Measurements from ENCODE around the gene PPIL1. TPM values are rescaled to one million over a fixed set of nuclear protein-coding genes. Genes with fewer than 3 reads are reported as not detected.

The PPIL1 gene
- polyA plus RNA-seq, 3 donors, result 2.0 to 7.6 (median 5.9) TPM

DNA sequence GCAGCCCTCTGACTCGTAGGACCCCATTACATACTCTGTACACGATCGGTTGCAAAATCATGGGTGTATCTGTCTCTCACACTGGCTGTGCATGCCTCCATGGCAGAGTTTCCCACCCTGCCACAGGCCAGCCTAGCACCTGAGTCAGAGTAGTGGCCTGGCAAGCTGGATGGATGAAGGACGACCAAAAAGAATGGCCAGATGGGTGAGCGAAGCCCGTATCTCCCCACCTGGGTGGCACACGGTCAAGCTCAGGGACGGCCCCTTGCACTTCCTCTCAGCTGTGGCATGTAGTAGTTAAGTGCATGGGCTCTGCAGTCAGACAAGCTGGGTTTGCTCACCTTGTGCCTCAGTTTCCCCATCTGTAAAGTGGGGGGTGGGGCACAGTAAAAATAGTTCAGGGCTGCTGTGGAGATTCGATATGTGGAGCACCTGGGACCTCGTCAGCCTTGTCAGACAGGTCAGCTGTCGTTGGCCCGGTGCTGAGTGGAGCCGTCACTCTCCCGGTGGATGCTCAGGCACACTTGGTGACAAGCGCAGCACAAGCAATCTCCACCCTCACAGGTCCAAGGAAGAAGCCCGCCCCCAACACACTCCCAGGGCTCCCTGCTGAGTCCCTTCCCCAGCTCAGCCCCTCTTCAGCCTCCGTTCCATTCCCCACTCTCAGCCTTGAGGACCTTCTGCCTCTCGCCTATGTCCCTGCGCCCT is 47.9 kb downstream of the PPIL1 start:
- Mint-ChIP-seq H3K27me3 (ENCODE audit: low read depth in 3 of 3) (peaks cover 3 to 9% (median 4%) of the 10 kb centered on the region in 3 donors), H3K27ac (peak overlapping the region in 3 of 7 donors; percentile 50 to 81 (median 59)), H3K36me3 (no peaks in the 10 kb centered on the region), H3K9me3 (peaks cover 0 to 1% (median 0%) of the 10 kb centered on the region in 7 donors), H3K4me3 (peak overlapping the region in 1 of 2 donors; percentile 21), H3K4me1 (peaks cover 14% of the 10 kb centered on the region)
- DNase-seq, result no peak
- H3K4me2 ChIP-seq (replicated peaks; ENCODE audit: extremely low read depth, low read length, poor library complexity, severe bottlenecking), result no peak overlapping the region
- H3K9me3 ChIP-seq (replicated peaks in 1 of 2; ENCODE audit: control insufficient read depth in 1 of 2, insufficient read depth in 1 of 2, low read length in 2 of 2), result no peaks in the 10 kb centered on the region
- H3K27ac ChIP-seq (ENCODE audit: low read depth in 1 of 2, low read length in 2 of 2), result no peak overlapping the region
- H3K27me3 ChIP-seq (ENCODE audit: control insufficient read depth in 2 of 2, insufficient read depth in 2 of 2, low read length in 2 of 2), result no peaks in the 10 kb centered on the region
- H4K20me1 ChIP-seq (ENCODE audit: insufficient read depth, low read length), result no peaks in the 10 kb centered on the region
- H3K4me3 ChIP-seq (replicated peaks in 1 of 3; ENCODE audit: low read depth in 2 of 3, low read length in 3 of 3), result no peak overlapping the region
- peaks cover 13 to 19% of the 10 kb centered on the region in 2 donors for H3K4me1 ChIP-seq (ENCODE audit: control insufficient read depth in 1 of 2, insufficient read depth in 2 of 2, low read length in 2 of 2)
- H3K79me2 ChIP-seq (ENCODE audit: insufficient read depth, low read length), result no peaks in the 10 kb centered on the region
- intact Hi-C loops (cut with micrococcal nuclease), result no loop called here
- no peaks in the 10 kb centered on the region for H3K36me3 ChIP-seq (replicated peaks in 1 of 2; ENCODE audit: control insufficient read depth in 1 of 2, insufficient read depth in 2 of 2, low read length in 2 of 2)
- 84% methylated on average over 13 of the region's 19 CpGs for WGBS (ENCODE audit: insufficient coverage)
- H3K9ac ChIP-seq (ENCODE audit: insufficient read depth, low read length, poor library complexity, severe bottlenecking), result no peak overlapping the region
- TF ChIP-seq, protein P1, sequence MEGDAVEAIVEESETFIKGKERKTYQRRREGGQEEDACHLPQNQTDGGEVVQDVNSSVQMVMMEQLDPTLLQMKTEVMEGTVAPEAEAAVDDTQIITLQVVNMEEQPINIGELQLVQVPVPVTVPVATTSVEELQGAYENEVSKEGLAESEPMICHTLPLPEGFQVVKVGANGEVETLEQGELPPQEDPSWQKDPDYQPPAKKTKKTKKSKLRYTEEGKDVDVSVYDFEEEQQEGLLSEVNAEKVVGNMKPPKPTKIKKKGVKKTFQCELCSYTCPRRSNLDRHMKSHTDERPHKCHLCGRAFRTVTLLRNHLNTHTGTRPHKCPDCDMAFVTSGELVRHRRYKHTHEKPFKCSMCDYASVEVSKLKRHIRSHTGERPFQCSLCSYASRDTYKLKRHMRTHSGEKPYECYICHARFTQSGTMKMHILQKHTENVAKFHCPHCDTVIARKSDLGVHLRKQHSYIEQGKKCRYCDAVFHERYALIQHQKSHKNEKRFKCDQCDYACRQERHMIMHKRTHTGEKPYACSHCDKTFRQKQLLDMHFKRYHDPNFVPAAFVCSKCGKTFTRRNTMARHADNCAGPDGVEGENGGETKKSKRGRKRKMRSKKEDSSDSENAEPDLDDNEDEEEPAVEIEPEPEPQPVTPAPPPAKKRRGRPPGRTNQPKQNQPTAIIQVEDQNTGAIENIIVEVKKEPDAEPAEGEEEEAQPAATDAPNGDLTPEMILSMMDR (IDR thresholded peaks at IDR 0.05), result no peak
- H2AFZ ChIP-seq (ENCODE audit: insufficient read depth, low read depth, low read length, poor library complexity, severe bottlenecking), result no peak overlapping the region

DNA sequence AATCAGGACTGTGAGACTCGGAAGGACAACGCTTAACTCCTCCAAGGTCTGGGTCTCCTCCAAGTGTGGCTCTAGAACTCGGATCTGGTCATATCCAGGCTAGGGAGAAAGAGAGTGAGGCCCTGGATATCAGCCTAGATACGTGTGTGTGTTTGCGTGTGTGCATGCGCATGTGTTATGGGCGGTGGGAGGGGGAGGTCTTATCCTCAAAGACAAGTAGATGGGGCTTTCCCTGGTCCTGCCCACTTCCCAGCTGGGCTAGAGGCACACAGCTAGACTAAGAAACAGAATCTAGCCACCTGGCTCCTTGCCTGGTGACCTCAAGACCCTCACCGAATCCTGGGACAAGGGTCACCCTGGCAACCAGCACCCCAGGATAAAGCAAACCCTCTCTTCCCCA is 48.6 kb downstream of the PPIL1 start:
- Histone ChIP-seq H3K79me2 (ENCODE audit: insufficient read depth, low read length) (no peaks in the 10 kb centered on the region), H3K9ac (ENCODE audit: insufficient read depth, low read length, poor library complexity, severe bottlenecking) (no peak overlapping the region), H3K9me3 (replicated peaks in 1 of 2; ENCODE audit: control insufficient read depth in 1 of 2, insufficient read depth in 1 of 2, low read length in 2 of 2) (no peaks in the 10 kb centered on the region), H3K27ac (ENCODE audit: low read depth in 1 of 2, low read length in 2 of 2) (no peak overlapping the region), H4K20me1 (ENCODE audit: insufficient read depth, low read length) (no peaks in the 10 kb centered on the region), H3K4me1 (ENCODE audit: control insufficient read depth in 1 of 2, insufficient read depth in 2 of 2, low read length in 2 of 2) (peaks cover 13 to 19% of the 10 kb centered on the region in 2 donors), H3K4me2 (replicated peaks; ENCODE audit: extremely low read depth, low read length, poor library complexity, severe bottlenecking) (no peak overlapping the region), H2AFZ (ENCODE audit: insufficient read depth, low read depth, low read length, poor library complexity, severe bottlenecking) (no peak overlapping the region), H3K27me3 (ENCODE audit: control insufficient read depth in 2 of 2, insufficient read depth in 2 of 2, low read length in 2 of 2) (no peaks in the 10 kb centered on the region), H3K4me3 (replicated peaks in 1 of 3; ENCODE audit: low read depth in 2 of 3, low read length in 3 of 3) (no peak overlapping the region), H3K36me3 (replicated peaks in 1 of 2; ENCODE audit: control insufficient read depth in 1 of 2, insufficient read depth in 2 of 2, low read length in 2 of 2) (no peaks in the 10 kb centered on the region)
- DNase-seq, result no peak
- intact Hi-C loops (cut with micrococcal nuclease), result no loop called here
- Mint-ChIP-seq H3K27me3 (ENCODE audit: low read depth in 3 of 3) (peaks cover 3 to 12% (median 4%) of the 10 kb centered on the region in 3 donors), H3K4me1 (peaks cover 14% of the 10 kb centered on the region), H3K27ac (peak overlapping the region in 2 of 7 donors; percentile 23 to 50), H3K36me3 (no peaks in the 10 kb centered on the region), H3K4me3 (no peak overlapping the region), H3K9me3 (peaks cover 0 to 1% (median 0%) of the 10 kb centered on the region in 7 donors)
- 93% methylated on average over 8 of the region's 8 CpGs for WGBS (ENCODE audit: insufficient coverage)
- TF ChIP-seq, protein P1 (IDR thresholded peaks at IDR 0.05), result no peak
